UCSD-AML1 (cell line): ENCODE measurements around the gene HNRNPU.
"Not testable (repeated sequence)": the region's sequence is repeated elsewhere in the genome, so short reads cannot be mapped to it uniquely, and the experiment has no call there.

Experiments used
- DNase-seq: peaks from one replicate; lab custom pipeline; 2025; ENCODE audit not compliant: unreplicated experiment; lab: John Stamatoyannopoulos, UW

HNRNPU gene

GRCh38 chr1:244841273-244841927, 22.9 kb downstream of the HNRNPU start:
- no peak for DNase-seq

GRCh38 chr1:244840219-244840794, 24.0 kb downstream of the HNRNPU start:
- DNase-seq = no peak

GRCh38 chr1:244839656-244840055, 24.7 kb downstream of the HNRNPU start:
- DNase-seq = no peak

GRCh38 chr1:244837597-244838258, 26.6 kb downstream of the HNRNPU start:
- no peak for DNase-seq

GRCh38 chr1:244836584-244836983, 27.8 kb downstream of the HNRNPU start:
- DNase-seq = no peak

GRCh38 chr1:244836135-244836521, 28.2 kb downstream of the HNRNPU start:
- no peak for DNase-seq

GRCh38 chr1:244835276-244836134, 28.8 kb downstream of the HNRNPU start, which contains the start of gene COX20:
Gene COX20 (plus strand): TSS chr1:244835658. CDS start chr1:244835715, 57 bp downstream.
- peak; percentile 96 for DNase-seq

- DNase-seq = peak; percentile 96
These were observed 29.6 kb downstream of the HNRNPU start for GRCh38 chr1:244834543-244835275.

GRCh38 chr1:244833734-244834542, 30.4 kb downstream of the HNRNPU start:
- peak; percentile 54 for DNase-seq

- DNase-seq = not testable (repeated sequence)
These were observed 31.1 kb downstream of the HNRNPU start for GRCh38 chr1:244833260-244833659.

GRCh38 chr1:244830639-244831038, 33.7 kb downstream of the HNRNPU start:
- no peak for DNase-seq

GRCh38 chr1:244826712-244827111, 37.6 kb downstream of the HNRNPU start:
- no peak for DNase-seq

GRCh38 chr1:244822878-244823277, 41.5 kb downstream of the HNRNPU start:
- no peak for DNase-seq

- DNase-seq = no peak
These were observed 43.2 kb downstream of the HNRNPU start for GRCh38 chr1:244821134-244821533.

GRCh38 chr1:244820131-244820530, 44.2 kb downstream of the HNRNPU start:
- DNase-seq = no peak

GRCh38 chr1:244817415-244817894, 46.9 kb downstream of the HNRNPU start:
- DNase-seq = no peak

GRCh38 chr1:244815600-244816099, 48.7 kb downstream of the HNRNPU start:
- peak; percentile 15 for DNase-seq

- no peak for DNase-seq
These were observed 51.0 kb downstream of the HNRNPU start for GRCh38 chr1:244813327-244813726.

GRCh38 chr1:244810221-244810620, 54.1 kb downstream of the HNRNPU start:
- peak; percentile 19 for DNase-seq
